Ovary (tissue), 9 donors: ENCODE measurements around the gene SLC45A2. TPM values are rescaled to one million over a fixed set of nuclear protein-coding genes. Genes with fewer than 3 reads are reported as not detected.
A peak's percentile ranks its signal among the peaks of the same experiment; 100 is the strongest.

Source experiments
- DNase-seq, 5 donors: peaks; one replicate each; pipeline ENCODE4 v3.0.0-alpha.2; 2019 to 2020
- H3K27ac ChIP-seq, 2 donors: fragments of 200-600 bp; one replicate each; pipeline versions ENCODE4 v1.5.1 to v1.8.0; 2019 to 2022
- H3K27me3 ChIP-seq: fragments of 200-600 bp; one replicate; pipeline ENCODE4 v1.8.0; 2022
- H3K36me3 ChIP-seq: fragments of 200-600 bp; sonication (generic); one replicate; pipeline ENCODE4 v1.5.1; 2019
- H3K4me1 ChIP-seq: one replicate; pipeline ENCODE4 v1.8.1; 2013; ENCODE audit warnings: mild to moderate bottlenecking, moderate library complexity; ENCODE audit not compliant: insufficient read depth
- H3K4me3 ChIP-seq: fragments of 200-600 bp; sonication (generic); one replicate; pipeline ENCODE4 v1.5.1; 2017
- H3K9me3 ChIP-seq, 2 donors: fragments of 200-600 bp in 1 of 2; sonication (generic) in 1 of 2; one replicate each; pipeline versions ENCODE4 v1.5.1 to v1.8.1; 2013 to 2019; ENCODE audit warnings: mild to moderate bottlenecking in 1 of 2, moderate library complexity in 1 of 2
- CTCF ChIP-seq, 3 donors: fragments of 450-650 bp in 2 of 3; fragments of 200-600 bp in 1 of 3; IDR thresholded peaks; one replicate each; pipeline versions ENCODE4 v1.5.1 to v1.8.0; 2016 to 2022; ENCODE audit warnings: antibody characterized with exemption in 3 of 3, mild to moderate bottlenecking in 1 of 3
- EP300 ChIP-seq: sonication (generic); formaldehyde crosslinking; IDR thresholded peaks from one replicate; pipeline ENCODE4 v1.6.1; 2017; ENCODE audit warnings: antibody characterized with exemption
- POLR2A ChIP-seq: fragments of 450-650 bp; IDR thresholded peaks from one replicate; pipeline ENCODE4 v1.6.1; 2017; ENCODE audit warnings: antibody characterized with exemption, mild to moderate bottlenecking, moderate library complexity
- WGBS, 3 donors: extraction: QIAGEN DNeasy Blood & Tissue Kit in 1 of 3; methylation state at CpG; one replicate each; pipeline versions ENCODE4 v1.1.5 to v1.1.7; 2013 to 2017; 5-methylcytosine and 5-hydroxymethylcytosine counted together
- intact Hi-C, 4 donors: fragments of 100-400 bp; cut with DNase I; formaldehyde crosslinking; loops; one replicate each; pipeline versions ENCODE4 v1.11.0 to v1.15.1; 2022 to 2023
- polyA plus RNA-seq, 2 donors: library from polyadenylated mRNA; stranded (reverse); fragments of 200-250 nt in 1 of 2; fragments of 350-450 nt in 1 of 2; fragmentation: Illumina TruSeq in 1 of 2; extraction: RNeasy Lipid Tissue Mini Kit (QIAGEN cat#74804) in 1 of 2; gene quantifications; one replicate each; pipeline ENCODE4 v1.2.3, GENCODE V29; 2013 to 2014
- total RNA-seq, 7 donors: library from RNA; depleted of rRNA in 2 of 7; stranded (reverse); fragments of >200 nt in 2 of 7; fragmentation: NEBNext Ultra II Directional in 3 of 7; extraction: Animal tissue kit (Norgen Biotek cat#: 25700) in 3 of 7; gene quantifications; one replicate each; pipeline versions ENCODE4 v1.1.0 to v1.2.4, GENCODE V29; 2016 to 2023
- donor health status: DM: no; HTN: no; CAD: no; lungs with moderate emphysema.
- donor health status: DM: no; HTN: no; CAD: no.
- donor health status: Bipolar disorder and iron deficiency.
- donor health status: DM: yes; HTN: yes; CAD: no.
- donor health status: DM: no; HTN: no; CAD: no.
- donor health status: DM: yes; HTN: yes; CAD: no.

Gene SLC45A2
- total and polyA plus RNA-seq, 9 donors, result 0.15 TPM; not detected in 8

GRCh38 chr5:34007621-34008600, 23.4 kb upstream of the SLC45A2 start, which contains the start of gene AMACR:
TSS of gene AMACR (minus strand) at chr5:34008050. CDS start at chr5:34008019, 31 bp downstream.
- WGBS, 3 donors, result 0% methylated on average over 56 to 76 of the region's 76 CpGs
- no peaks in the 10 kb centered on the region for H3K27me3 ChIP-seq

GRCh38 chr5:34007201-34007620, 22.7 kb upstream of the SLC45A2 start:
- Histone ChIP-seq H3K27ac (peak overlapping the region; percentile 34 to 85), H3K9me3 (no peaks in the 10 kb centered on the region), H3K36me3 (no peaks in the 10 kb centered on the region), H3K4me1 (no peaks in the 10 kb centered on the region), H3K27me3 (no peaks in the 10 kb centered on the region), H3K4me3 (peak overlapping the region; percentile 54)
- DNase-seq, result peak in 3 of 5 donors; percentile 33 to 43 (median 35)
- intact Hi-C loops, result no loop called here
- TF ChIP-seq POLR2A (no peak), CTCF (IDR thresholded peaks at IDR 0.05) (no peak), EP300 (no peak)
- WGBS, 3 donors, result 1 to 5% (median 3%) methylated on average over 11 of the region's 11 CpGs

More at GRCh38 chr5:34007621-34008600, 23.4 kb upstream of the SLC45A2 start, which contains the start of gene AMACR:
- peak; percentile 90 to 95 (median 92) for DNase-seq
- intact Hi-C loops, result no loop called here
- H3K4me3 ChIP-seq, result peak within 1 kb of the TSS; percentile 54
- peak within 1 kb of the TSS; percentile 34 to 85 for H3K27ac ChIP-seq
- H3K4me1 ChIP-seq, result peaks cover 1% of the 10 kb centered on the region
- peak; percentile 75 for TF ChIP-seq POLR2A
- TF ChIP-seq CTCF (IDR thresholded peaks at IDR 0.05), result no peak
- no peaks in the 10 kb centered on the region for H3K36me3 ChIP-seq
- H3K9me3 ChIP-seq, result no peaks in the 10 kb centered on the region

GRCh38 chr5:34005681-34006080, 21.2 kb upstream of the SLC45A2 start:
- H3K9me3 ChIP-seq, result no peaks in the 10 kb centered on the region
- H3K4me3 ChIP-seq, result no peak overlapping the region
- 91 to 95% (median 93%) methylated on average over 4 of the region's 4 CpGs for WGBS, 3 donors
- H3K36me3 ChIP-seq, result no peaks in the 10 kb centered on the region
- peaks cover 2% of the 10 kb centered on the region for H3K4me1 ChIP-seq
- no peak for DNase-seq
- H3K27me3 ChIP-seq, result no peaks in the 10 kb centered on the region
- no peak overlapping the region for H3K27ac ChIP-seq
- intact Hi-C loops, result no loop called here
- TF ChIP-seq POLR2A, result no peak
- no peak for TF ChIP-seq CTCF (IDR thresholded peaks at IDR 0.05)
- TF ChIP-seq EP300, result no peak

GRCh38 chr5:34005211-34005610, 20.7 kb upstream of the SLC45A2 start:
- intact Hi-C loops, result no loop called here
- Histone ChIP-seq H3K27ac (no peak overlapping the region), H3K4me1 (peaks cover 2% of the 10 kb centered on the region), H3K4me3 (no peak overlapping the region), H3K36me3 (no peaks in the 10 kb centered on the region), H3K27me3 (no peaks in the 10 kb centered on the region), H3K9me3 (no peaks in the 10 kb centered on the region)
- TF ChIP-seq EP300, result no peak
- no peak for TF ChIP-seq CTCF (IDR thresholded peaks at IDR 0.05)
- TF ChIP-seq POLR2A, result no peak
- no peak for DNase-seq
- WGBS, 3 donors, result 85 to 92% (median 87%) methylated on average over 4 of the region's 4 CpGs
